Upper lobe of left lung (tissue), 6 donors: ENCODE results near the gene EXO5. TPM values are rescaled to one million over a fixed set of nuclear protein-coding genes. Genes with fewer than 3 reads are reported as not detected.
"Not testable (repeated sequence)": the region's sequence is repeated elsewhere in the genome, so short reads cannot be mapped to it uniquely, and the experiment has no call there.

Experiments
- ATAC-seq, 2 donors: fragments of 200-7000 bp; cut with Tn5 transposase; one replicate each; pipeline ENCODE4 v1.9.1; 2022; ENCODE audit warnings: mild to moderate bottlenecking in 2 of 2, moderate library complexity in 2 of 2; ENCODE audit not compliant: low FRiP score in 2 of 2
- DNase-seq, 2 donors: peaks; one replicate each; pipeline ENCODE4 v3.0.0-alpha.2; 2019 to 2020
- H3K27ac ChIP-seq, 4 donors: fragments of 200-600 bp; sonication (generic); one replicate each; pipeline ENCODE4 v1.5.1; 2016 to 2019
- H3K27me3 ChIP-seq, 4 donors: fragments of 200-600 bp; sonication (generic); one replicate each; pipeline ENCODE4 v1.5.1; 2017 to 2019
- H3K36me3 ChIP-seq, 4 donors: fragments of 200-600 bp; sonication (generic); one replicate each; pipeline ENCODE4 v1.5.1; 2016 to 2019
- H3K4me1 ChIP-seq, 4 donors: fragments of 200-600 bp; sonication (generic); one replicate each; pipeline ENCODE4 v1.5.1; 2018 to 2019
- H3K4me3 ChIP-seq, 4 donors: fragments of 200-600 bp; sonication (generic); one replicate each; pipeline ENCODE4 v1.5.1; 2017 to 2019; ENCODE audit warnings: mild to moderate bottlenecking in 2 of 4, moderate library complexity in 1 of 4
- H3K9me3 ChIP-seq, 4 donors: fragments of 200-600 bp; sonication (generic); one replicate each; pipeline ENCODE4 v1.5.1; 2018 to 2019
- EP300 ChIP-seq, 4 donors: sonication (generic); formaldehyde crosslinking; IDR thresholded peaks; one replicate each; pipeline ENCODE4 v1.5.1; 2017; ENCODE audit warnings: antibody characterized with exemption in 4 of 4, control low read depth in 2 of 4
- POLR2A ChIP-seq, 4 donors: fragments of 450-650 bp; IDR thresholded peaks; one replicate each; pipeline ENCODE4 v1.5.1; 2016 to 2017; ENCODE audit warnings: antibody characterized with exemption in 4 of 4, mild to moderate bottlenecking in 2 of 4
- POLR2AphosphoS5 ChIP-seq, 2 donors: sonication (generic); formaldehyde crosslinking; IDR thresholded peaks; one replicate each; pipeline ENCODE4 v1.5.1; 2017; ENCODE audit warnings: antibody characterized with exemption in 2 of 2
- WGBS, 2 donors: methylation state at CpG; one replicate each; pipeline ENCODE4 v1.1.5; 2017 to 2018; 5-methylcytosine and 5-hydroxymethylcytosine counted together
- total RNA-seq, 6 donors: library from RNA; depleted of rRNA in 4 of 6; stranded (reverse); fragments of >200 nt in 4 of 6; gene quantifications; one replicate each; pipeline versions ENCODE4 v1.1.0 to v1.2.1, GENCODE V29; 2016 to 2021
- TF ChIP-seq, protein P1 (sequence below), 6 experiments: fragments of 450-650 bp in 4 of 6; fragments of 200-600 bp in 2 of 6; sonication (generic) in 2 of 6; IDR thresholded peaks; one replicate each; pipeline ENCODE4 v1.5.1; 2016 to 2019; ENCODE audit warnings: antibody characterized with exemption in 6 of 6
- donor health status: DM: no; HTN: no; CAD: no; lungs with moderate emphysema.
- donor health status: DM: no; HTN: yes; CAD: no; lungs with severe emphysema.

The EXO5 gene
- total RNA-seq, 6 donors from 2014 or later, result 5.5 to 30.4 (median 9.9) TPM

DNA sequence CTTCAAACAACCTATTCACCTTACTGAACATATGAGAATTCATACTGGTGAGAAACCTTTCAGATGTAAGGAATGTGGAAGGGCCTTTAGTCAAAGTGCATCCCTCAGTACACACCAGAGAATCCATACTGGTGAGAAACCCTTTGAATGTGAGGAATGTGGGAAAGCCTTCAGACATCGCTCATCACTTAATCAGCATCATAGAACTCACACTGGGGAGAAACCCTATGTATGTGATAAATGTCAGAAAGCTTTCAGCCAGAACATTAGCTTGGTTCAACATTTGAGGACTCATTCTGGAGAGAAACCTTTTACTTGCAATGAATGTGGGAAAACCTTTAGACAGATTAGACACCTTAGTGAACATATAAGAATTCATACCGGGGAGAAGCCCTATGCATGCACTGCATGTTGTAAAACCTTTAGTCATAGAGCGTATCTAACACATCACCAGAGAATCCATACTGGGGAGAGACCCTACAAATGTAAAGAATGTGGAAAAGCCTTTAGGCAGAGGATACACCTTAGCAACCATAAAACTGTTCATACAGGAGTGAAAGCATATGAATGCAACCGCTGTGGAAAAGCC lies 13.2 kb upstream of the EXO5 start:
- H3K4me1 ChIP-seq, result no peaks in the 10 kb centered on the region
- ATAC-seq (no peak), DNase-seq (no peak)
- H3K27me3 ChIP-seq, result no peaks in the 10 kb centered on the region
- H3K4me3 ChIP-seq, result no peak overlapping the region
- 98 to 100% methylated on average over 4 of the region's 4 CpGs for WGBS, 2 donors
- peaks cover 16 to 56% (median 33%) of the 10 kb centered on the region in 4 donors for H3K36me3 ChIP-seq
- H3K27ac ChIP-seq, result no peak overlapping the region
- H3K9me3 ChIP-seq, result peaks cover 42 to 85% (median 75%) of the 10 kb centered on the region in 4 donors
- TF ChIP-seq POLR2AphosphoS5 (IDR thresholded peaks at IDR 0.05), result no peak

DNA sequence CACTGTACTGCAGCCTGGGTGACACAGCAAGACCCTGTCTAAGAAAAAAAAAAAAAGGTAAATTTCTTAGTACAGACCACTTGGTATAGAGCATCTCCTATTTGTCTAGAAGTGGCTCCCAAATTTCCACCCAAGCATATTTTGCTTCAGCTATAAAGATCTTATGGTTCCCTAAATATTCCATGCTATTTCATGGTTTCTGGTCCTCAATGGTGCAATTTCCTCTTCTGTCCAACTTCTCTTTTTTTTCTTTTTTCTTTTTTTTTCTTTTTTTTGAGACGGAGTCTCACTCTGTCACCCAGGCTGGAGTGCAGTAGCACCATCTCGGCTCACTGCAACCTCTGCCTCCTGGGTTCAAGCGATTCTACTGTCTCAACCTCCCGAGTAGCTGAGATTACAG lies 5.9 kb upstream of the EXO5 start:
- not testable (repeated sequence) for DNase-seq, ATAC-seq, H3K4me3 ChIP-seq, H3K36me3 ChIP-seq, H3K27me3 ChIP-seq, H3K27ac ChIP-seq, H3K4me1 ChIP-seq
- peaks cover 3 to 59% (median 49%) of the 10 kb centered on the region in 4 donors for H3K9me3 ChIP-seq
- 90 to 92% methylated on average over 4 of the region's 4 CpGs for WGBS, 2 donors

DNA sequence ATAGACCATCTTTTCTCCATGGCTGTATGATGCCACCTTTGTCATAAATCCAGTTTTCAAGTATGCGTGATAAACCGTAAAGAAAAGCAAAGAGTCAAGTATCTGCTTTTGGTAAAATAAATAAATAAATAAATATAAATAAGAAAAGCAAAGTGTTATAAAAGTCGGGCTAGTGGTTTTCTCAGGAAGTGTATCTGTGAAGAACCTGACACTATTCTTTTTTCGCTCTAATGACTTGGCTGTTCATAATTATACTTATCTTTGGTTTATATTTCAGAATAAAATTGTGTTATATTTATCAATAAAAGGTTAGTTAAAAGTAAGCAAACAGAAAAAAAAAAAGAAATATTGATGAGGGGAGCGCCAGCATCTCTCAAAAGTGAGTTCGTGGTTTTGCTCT lies 594 bp upstream of the EXO5 start:
- 60 to 63% methylated on average over 6 of the region's 6 CpGs for WGBS, 2 donors
- peaks cover 7 to 13% (median 10%) of the 10 kb centered on the region in 4 donors for H3K4me1 ChIP-seq
- peak overlapping the region; percentile 70 to 81 (median 78) for H3K27ac ChIP-seq
- H3K4me3 ChIP-seq, result peak overlapping the region; percentile 67 to 83 (median 73)
- no peak for TF ChIP-seq POLR2AphosphoS5 (IDR thresholded peaks at IDR 0.05)
- no peak for TF ChIP-seq EP300 (IDR thresholded peaks at IDR 0.05)
- TF ChIP-seq, protein P1, sequence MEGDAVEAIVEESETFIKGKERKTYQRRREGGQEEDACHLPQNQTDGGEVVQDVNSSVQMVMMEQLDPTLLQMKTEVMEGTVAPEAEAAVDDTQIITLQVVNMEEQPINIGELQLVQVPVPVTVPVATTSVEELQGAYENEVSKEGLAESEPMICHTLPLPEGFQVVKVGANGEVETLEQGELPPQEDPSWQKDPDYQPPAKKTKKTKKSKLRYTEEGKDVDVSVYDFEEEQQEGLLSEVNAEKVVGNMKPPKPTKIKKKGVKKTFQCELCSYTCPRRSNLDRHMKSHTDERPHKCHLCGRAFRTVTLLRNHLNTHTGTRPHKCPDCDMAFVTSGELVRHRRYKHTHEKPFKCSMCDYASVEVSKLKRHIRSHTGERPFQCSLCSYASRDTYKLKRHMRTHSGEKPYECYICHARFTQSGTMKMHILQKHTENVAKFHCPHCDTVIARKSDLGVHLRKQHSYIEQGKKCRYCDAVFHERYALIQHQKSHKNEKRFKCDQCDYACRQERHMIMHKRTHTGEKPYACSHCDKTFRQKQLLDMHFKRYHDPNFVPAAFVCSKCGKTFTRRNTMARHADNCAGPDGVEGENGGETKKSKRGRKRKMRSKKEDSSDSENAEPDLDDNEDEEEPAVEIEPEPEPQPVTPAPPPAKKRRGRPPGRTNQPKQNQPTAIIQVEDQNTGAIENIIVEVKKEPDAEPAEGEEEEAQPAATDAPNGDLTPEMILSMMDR (IDR thresholded peaks at IDR 0.05), result no peak
- no peak for TF ChIP-seq POLR2A (IDR thresholded peaks at IDR 0.05)
- DNase-seq, result no peak
- H3K36me3 ChIP-seq, result no peaks in the 10 kb centered on the region
- peaks cover 0 to 19% (median 11%) of the 10 kb centered on the region in 4 donors for H3K9me3 ChIP-seq
- ATAC-seq, result no peak
- no peaks in the 10 kb centered on the region for H3K27me3 ChIP-seq

DNA sequence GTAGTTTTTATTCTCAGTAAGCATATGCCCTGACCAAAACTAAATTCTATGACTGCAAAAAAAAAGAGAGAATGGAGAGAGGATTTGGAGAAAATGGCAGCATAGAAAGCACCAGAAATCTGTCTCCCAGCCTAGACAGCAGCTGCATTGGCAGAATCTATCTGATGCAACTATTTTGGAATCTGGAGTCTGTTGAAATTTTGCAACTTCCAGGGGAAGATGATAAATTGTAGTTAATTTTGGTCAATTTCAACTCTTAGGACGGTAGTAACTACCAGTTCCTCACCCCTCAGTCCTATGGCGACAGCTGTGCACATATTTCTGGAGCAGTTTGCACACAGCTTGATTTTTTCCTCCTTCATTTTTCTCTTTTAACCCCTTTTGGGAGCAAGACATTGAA lies 10.9 kb downstream of the EXO5 start:
- peaks cover 4 to 21% (median 19%) of the 10 kb centered on the region in 4 donors for H3K9me3 ChIP-seq

DNA sequence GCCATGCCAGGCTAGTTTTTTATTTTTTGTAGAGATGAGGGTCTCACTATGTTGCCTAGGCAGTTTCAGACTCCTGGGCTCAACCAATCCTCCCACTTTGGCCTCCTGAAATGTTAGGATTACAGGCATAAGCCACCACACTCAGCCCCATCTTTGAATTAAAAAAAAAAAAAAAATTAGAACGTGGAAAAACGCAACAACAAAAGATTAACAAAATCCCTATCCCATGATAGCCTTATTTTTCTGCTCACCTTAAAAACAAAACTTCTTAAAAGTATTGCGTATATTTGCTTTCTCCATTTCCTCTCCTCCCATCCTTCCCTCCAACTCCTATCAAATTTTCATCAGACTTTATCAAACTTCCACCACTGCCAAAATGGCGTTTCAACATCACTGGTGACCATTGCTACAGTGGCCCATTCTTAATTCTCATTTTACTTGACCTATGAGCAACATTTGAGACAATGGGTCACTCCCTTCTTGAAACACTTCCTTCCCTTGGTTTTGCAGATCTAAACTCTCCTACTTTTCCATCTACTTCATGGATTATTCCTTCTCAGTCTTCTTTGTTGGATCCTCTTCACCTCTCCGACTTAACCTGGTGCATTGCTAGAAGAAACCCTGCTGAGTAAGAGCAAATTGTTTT lies 22.3 kb downstream of the EXO5 start:
- H3K9me3 ChIP-seq, result no peaks in the 10 kb centered on the region
- peak in 1 of 2 donors; percentile 55 for ATAC-seq
- H3K27ac ChIP-seq, result peak overlapping the region; percentile 82 to 89 (median 83)
- no peak for DNase-seq
- peak overlapping the region; percentile 22 to 68 (median 57) for H3K4me3 ChIP-seq
- peaks cover 14 to 20% (median 15%) of the 10 kb centered on the region in 4 donors for H3K4me1 ChIP-seq
- H3K36me3 ChIP-seq, result no peaks in the 10 kb centered on the region
- 24 to 36% methylated on average over 5 of the region's 5 CpGs for WGBS, 2 donors
- TF ChIP-seq POLR2A (IDR thresholded peaks at IDR 0.05) (no peak), POLR2AphosphoS5 (IDR thresholded peaks at IDR 0.05) (no peak), EP300 (IDR thresholded peaks at IDR 0.05) (no peak)
- TF ChIP-seq, protein P1 (IDR thresholded peaks at IDR 0.05), result no peak
- H3K27me3 ChIP-seq, result no peaks in the 10 kb centered on the region

More for the DNA sequence above, 10.9 kb downstream of the EXO5 start:
- Histone ChIP-seq H3K4me1 (no peaks in the 10 kb centered on the region), H3K36me3 (peaks cover 0 to 14% (median 10%) of the 10 kb centered on the region in 4 donors), H3K27me3 (no peaks in the 10 kb centered on the region), H3K4me3 (no peak overlapping the region), H3K27ac (no peak overlapping the region)
- TF ChIP-seq POLR2AphosphoS5 (IDR thresholded peaks at IDR 0.05), result no peak
- TF ChIP-seq POLR2A (IDR thresholded peaks at IDR 0.05), result no peak
- TF ChIP-seq, protein P1 (IDR thresholded peaks at IDR 0.05), result no peak
- no peak for TF ChIP-seq EP300 (IDR thresholded peaks at IDR 0.05)
- WGBS, 2 donors, result 62 to 66% methylated on average over 2 of the region's 2 CpGs
- ATAC-seq, result no peak
- no peak for DNase-seq
